Tibial artery (tissue), 4 donors: ENCODE results near the gene HOXD10.

Experiments
- DNase-seq, 2 donors: peaks; one replicate each; pipeline ENCODE4 v3.0.0-alpha.2; 2019
- H3K27ac ChIP-seq, 2 donors: fragments of 200-600 bp; sonication (generic) in 1 of 2; 1 replicate in 1 of 2; 2 replicates in 1 of 2; pipeline ENCODE4 v1.5.1; 2018 to 2019; ENCODE audit warnings: mild to moderate bottlenecking in 1 of 2
- H3K27me3 ChIP-seq, 2 donors: fragments of 200-600 bp; sonication (generic) in 1 of 2; one replicate each; pipeline versions ENCODE4 v1.5.1 to v1.6.0; 2016 to 2019
- H3K36me3 ChIP-seq, 3 donors: fragments of 200-600 bp; sonication (generic) in 2 of 3; one replicate each; pipeline ENCODE4 v1.5.1; 2016 to 2019; ENCODE audit warnings: mild to moderate bottlenecking in 2 of 3
- H3K4me1 ChIP-seq, 4 donors: fragments of 200-600 bp; sonication (generic) in 2 of 4; 1 replicate in 3 of 4; 2 replicates in 1 of 4; pipeline ENCODE4 v1.5.1; 2016 to 2019
- H3K4me3 ChIP-seq, 2 donors: fragments of 200-600 bp; sonication (generic) in 1 of 2; 1 replicate in 1 of 2; 2 replicates in 1 of 2; pipeline ENCODE4 v1.5.1; 2018 to 2019; ENCODE audit warnings: mild to moderate bottlenecking in 2 of 2
- H3K9me3 ChIP-seq, 3 donors: fragments of 200-600 bp; sonication (generic) in 1 of 3; one replicate each; pipeline ENCODE4 v1.5.1; 2016 to 2019
- intact Hi-C: fragments of 100-400 bp; cut with DNase I; formaldehyde crosslinking; loops from one replicate; pipeline ENCODE4 v1.15.0; 2023; ENCODE audit warnings: low total_unique reads
- TF ChIP-seq, protein P1 (sequence below), 2 experiments: fragments of 200-600 bp in 1 of 2; fragments of 450-650 bp in 1 of 2; IDR thresholded peaks; one replicate each; pipeline ENCODE4 v1.5.1; 2017 to 2019; ENCODE audit warnings: antibody characterized with exemption in 2 of 2, mild to moderate bottlenecking in 1 of 2, moderate library complexity in 1 of 2

Gene HOXD10

GRCh38 chr2:176166272-176166671 lies 49.7 kb downstream of the HOXD10 start:
- Histone ChIP-seq H3K4me3 (no peak overlapping the region), H3K27ac (no peak overlapping the region), H3K4me1 (peaks cover 0 to 29% (median 14%) of the 10 kb centered on the region in 4 donors), H3K27me3 (peaks cover 0 to 59% of the 10 kb centered on the region in 2 donors), H3K9me3 (peaks cover 0 to 7% (median 0%) of the 10 kb centered on the region in 3 donors), H3K36me3 (no peaks in the 10 kb centered on the region)
- intact Hi-C loops: no loop called here
- TF ChIP-seq, protein P1, sequence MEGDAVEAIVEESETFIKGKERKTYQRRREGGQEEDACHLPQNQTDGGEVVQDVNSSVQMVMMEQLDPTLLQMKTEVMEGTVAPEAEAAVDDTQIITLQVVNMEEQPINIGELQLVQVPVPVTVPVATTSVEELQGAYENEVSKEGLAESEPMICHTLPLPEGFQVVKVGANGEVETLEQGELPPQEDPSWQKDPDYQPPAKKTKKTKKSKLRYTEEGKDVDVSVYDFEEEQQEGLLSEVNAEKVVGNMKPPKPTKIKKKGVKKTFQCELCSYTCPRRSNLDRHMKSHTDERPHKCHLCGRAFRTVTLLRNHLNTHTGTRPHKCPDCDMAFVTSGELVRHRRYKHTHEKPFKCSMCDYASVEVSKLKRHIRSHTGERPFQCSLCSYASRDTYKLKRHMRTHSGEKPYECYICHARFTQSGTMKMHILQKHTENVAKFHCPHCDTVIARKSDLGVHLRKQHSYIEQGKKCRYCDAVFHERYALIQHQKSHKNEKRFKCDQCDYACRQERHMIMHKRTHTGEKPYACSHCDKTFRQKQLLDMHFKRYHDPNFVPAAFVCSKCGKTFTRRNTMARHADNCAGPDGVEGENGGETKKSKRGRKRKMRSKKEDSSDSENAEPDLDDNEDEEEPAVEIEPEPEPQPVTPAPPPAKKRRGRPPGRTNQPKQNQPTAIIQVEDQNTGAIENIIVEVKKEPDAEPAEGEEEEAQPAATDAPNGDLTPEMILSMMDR (IDR thresholded peaks at IDR 0.05): no peak
- DNase-seq: no peak

DNA sequence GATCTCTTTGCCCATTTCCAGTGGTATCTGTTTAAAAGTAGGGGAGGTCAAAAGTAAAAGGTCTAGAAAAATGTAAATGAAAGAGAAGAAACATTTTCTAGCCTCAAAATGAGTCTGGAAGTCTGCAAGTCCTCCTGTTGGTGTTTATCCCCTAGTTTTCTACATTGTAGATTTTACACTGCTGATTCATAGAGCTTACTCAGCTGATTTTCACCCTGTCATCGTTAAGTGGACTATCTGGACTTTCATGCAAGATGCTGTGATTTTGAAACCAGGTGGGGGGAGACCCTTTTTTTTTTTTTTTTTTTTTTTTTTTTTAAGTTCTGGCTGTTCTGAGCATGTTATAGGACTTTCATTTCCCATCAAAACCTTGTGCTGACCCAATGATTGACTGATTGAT lies 50.8 kb downstream of the HOXD10 start:
- Histone ChIP-seq H3K27me3 (peaks cover 0 to 67% of the 10 kb centered on the region in 2 donors), H3K4me1 (peaks cover 0 to 25% (median 16%) of the 10 kb centered on the region in 4 donors), H3K27ac (no peak overlapping the region), H3K9me3 (peaks cover 0 to 7% (median 0%) of the 10 kb centered on the region in 3 donors), H3K4me3 (no peak overlapping the region), H3K36me3 (no peaks in the 10 kb centered on the region)
- no peak for DNase-seq
- intact Hi-C loops: no loop called here
- TF ChIP-seq, protein P1 (IDR thresholded peaks at IDR 0.05): no peak

GRCh38 chr2:176169181-176169580 lies 52.6 kb downstream of the HOXD10 start:
- Histone ChIP-seq H3K27me3 (peaks cover 0 to 61% of the 10 kb centered on the region in 2 donors), H3K4me3 (no peak overlapping the region), H3K9me3 (peaks cover 0 to 6% (median 0%) of the 10 kb centered on the region in 3 donors), H3K4me1 (peaks cover 0 to 19% (median 11%) of the 10 kb centered on the region in 4 donors), H3K36me3 (no peaks in the 10 kb centered on the region), H3K27ac (no peak overlapping the region)
- no peak for DNase-seq
- TF ChIP-seq, protein P1 (IDR thresholded peaks at IDR 0.05): no peak
- intact Hi-C loops: no loop called here
